HG03460 (cell line): ENCODE measurements around the gene SYNGR3.

Experiments
- ATAC-seq: cut with Tn5 transposase; IDR thresholded peaks from one replicate; pipeline ENCODE4 v1.9.1; 2021; ENCODE audit not compliant: unreplicated experiment

The SYNGR3 gene

DNA sequence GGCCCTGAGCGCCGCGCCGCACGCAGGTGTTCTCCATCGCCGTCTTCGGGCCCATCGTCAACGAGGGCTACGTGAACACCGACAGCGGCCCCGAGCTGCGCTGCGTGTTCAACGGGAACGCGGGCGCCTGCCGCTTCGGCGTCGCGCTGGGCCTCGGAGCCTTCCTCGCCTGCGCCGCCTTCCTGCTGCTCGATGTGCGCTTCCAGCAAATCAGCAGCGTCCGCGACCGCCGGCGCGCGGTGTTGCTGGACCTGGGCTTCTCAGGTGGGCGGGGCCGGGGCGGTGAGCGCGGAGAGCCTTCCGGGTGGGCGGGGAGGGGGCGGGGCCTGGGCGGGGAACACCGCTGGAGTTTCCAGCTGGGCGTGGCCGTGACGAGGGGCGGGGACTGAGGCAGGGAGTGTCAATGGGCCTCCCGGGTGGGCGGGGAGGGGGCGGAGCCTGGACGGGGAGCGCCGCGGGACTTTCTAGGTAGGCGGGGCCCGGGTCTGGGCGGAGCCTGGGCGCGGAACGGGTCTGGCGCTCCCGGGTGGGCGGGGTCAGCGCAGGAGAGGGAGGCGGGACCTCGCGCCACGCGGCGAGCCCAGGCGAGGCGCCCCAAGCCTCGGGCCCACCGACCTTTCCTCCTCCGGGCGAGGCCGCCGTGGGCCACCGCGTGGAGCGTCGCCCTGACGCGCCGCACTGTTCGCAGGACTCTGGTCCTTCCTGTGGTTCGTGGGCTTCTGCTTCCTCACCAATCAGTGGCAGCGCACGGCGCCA is 2.4 kb downstream of the SYNGR3 start:
- peak; percentile 39 for ATAC-seq

DNA sequence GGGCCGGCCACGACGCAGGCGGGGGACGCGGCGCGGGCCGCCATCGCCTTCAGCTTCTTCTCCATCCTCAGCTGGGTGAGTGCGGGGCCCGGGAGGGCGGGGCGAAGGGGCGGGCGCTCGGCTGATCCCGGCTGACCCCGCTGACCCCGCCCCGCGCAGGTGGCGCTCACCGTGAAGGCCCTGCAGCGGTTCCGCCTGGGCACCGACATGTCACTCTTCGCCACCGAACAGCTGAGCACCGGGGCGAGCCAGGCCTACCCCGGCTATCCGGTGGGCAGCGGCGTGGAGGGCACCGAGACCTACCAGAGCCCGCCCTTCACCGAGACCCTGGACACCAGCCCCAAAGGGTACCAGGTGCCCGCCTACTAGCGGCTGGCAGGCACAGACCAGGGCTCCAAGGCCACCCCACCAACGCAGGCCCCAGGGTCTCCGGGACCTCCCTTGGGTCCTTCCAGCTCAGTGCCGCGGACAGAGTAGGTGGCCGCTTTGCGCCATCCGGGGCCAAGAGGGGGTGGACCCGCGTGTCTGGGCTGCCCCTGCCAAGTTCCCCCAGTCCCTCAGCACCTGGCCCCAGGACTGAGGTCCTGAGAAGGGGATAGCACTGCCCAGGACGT is 3.0 kb downstream of the SYNGR3 start:
- ATAC-seq = no peak

DNA sequence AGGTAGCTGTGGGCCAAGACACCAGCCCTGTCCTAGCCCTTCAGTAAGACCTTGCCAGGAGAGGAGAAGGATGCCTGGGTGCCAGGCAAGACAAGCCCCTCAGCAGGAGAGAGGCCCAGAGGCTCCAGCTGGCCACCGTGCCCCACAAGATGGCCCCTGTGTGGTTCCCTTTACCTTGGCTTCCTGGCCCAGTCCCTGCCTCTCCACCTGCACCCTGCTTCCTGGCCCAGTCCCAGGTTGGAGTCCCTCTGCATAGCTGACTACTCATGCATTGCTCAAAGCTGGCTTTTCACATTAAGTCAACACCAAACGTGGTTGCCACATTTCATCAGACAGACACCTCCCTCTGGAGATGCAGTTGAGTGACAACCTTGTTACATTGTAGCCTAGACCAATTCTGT is 4.0 kb downstream of the SYNGR3 start:
- ATAC-seq = no peak

DNA sequence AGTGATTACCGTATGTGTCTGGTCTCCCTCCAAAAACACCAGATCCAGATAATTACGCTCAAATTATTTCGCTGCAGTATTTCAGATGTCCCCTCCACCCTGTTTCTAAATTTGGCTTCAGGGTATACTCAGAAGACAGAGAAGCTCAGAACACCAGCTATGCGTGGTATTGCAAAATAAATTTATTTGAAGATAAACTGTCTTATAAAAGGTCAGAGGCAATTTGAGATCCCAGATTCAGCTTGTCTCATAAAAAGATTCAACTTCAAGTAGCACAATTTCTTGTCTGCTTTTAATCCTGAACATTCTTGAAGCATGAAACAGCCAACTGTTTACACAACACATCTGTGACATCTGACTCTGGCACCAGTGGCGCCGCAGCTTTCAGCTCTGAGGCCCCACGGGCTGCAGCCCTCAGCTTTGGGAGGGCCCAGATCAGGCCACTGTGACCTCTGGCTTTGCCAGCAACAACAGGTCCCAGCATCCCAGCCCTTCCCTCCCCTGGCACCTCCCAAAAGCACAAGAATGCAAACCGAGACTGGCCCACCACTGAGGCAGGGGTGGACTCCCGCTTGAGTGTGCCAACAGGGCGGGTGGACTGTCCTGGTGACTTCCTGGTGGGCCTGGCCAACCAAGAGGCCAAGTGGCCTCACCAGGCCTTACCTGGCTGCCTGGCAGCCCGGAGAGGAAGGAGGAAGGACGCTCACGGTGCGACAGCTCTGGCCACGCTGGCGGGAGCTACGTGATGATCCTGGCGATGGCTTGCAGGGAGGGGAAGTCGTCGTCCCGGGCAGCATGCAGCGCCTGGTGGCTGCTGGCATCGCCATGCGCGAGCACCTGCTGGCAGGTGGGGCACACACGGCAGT is 8.0 kb downstream of the SYNGR3 start:
- no peak for ATAC-seq

DNA sequence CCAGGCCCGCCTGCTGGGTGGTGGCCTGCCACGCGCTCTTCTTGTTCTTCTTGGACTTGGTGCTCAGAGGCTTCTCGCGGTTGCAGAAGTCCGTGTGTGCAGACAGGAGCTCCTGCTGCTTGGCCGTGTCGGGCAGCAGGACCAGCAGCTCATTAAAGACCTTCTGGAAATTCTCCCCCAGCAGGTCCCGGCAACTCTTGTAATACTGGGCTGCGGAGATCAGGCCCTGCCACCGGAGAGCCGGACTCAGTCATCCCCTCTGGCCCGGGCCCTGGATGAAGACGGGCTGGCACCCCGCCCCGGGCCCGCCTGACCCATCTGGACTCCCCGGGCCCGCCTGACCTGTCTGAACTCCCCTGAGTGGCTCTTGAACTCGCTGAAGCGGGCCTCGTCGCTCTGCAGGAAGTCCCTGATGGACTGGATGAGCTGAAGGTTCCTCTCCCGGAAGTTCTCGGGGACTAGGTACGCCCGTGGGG is 8.6 kb downstream of the SYNGR3 start:
- no peak for ATAC-seq

DNA sequence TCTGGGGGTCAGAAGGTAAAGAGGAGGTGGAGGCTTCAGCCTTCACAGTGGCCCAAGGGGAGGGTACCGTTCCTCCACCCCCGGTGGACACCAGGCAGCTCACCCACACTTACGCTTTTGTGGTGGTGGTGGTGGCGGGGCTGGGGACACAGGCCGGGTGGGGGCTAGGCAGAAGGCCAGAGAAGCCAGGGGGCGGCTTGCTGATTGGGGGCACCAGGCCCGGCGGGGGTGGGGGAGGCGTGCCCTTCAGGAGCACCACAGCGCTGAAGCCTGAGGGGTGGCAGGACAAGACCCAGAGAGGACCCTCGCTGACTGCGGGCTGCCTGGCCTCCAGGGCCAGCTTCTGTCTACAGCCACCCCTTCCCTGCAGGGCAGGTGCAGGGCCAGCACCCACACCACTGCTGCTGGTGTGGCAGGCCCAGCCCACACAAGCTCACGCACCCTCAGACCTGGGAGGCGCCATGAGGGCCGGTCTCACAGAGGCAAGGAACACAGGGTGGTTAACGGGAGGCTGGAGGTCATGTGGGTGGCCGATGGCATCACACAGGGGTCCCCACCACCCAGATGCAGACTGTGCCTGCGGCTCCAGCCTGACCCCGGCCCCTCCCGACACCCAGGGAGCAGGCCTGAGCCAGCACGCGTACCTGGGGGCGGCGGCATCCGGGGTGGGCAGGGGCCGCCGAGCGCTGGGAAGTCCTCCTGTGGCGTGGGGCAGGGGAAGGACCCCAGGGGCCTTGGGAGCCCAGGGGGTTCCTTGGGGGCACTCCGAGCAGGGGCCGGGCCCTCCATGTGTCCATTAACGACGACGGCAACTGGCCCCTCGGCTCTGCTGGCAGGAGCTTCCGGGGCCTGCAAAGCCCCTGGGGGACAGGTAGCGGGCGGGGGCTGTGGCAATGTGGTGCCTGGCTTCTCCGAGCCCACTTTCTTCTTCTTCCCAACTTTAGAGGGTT is 9.4 kb downstream of the SYNGR3 start:
- ATAC-seq = no peak

DNA sequence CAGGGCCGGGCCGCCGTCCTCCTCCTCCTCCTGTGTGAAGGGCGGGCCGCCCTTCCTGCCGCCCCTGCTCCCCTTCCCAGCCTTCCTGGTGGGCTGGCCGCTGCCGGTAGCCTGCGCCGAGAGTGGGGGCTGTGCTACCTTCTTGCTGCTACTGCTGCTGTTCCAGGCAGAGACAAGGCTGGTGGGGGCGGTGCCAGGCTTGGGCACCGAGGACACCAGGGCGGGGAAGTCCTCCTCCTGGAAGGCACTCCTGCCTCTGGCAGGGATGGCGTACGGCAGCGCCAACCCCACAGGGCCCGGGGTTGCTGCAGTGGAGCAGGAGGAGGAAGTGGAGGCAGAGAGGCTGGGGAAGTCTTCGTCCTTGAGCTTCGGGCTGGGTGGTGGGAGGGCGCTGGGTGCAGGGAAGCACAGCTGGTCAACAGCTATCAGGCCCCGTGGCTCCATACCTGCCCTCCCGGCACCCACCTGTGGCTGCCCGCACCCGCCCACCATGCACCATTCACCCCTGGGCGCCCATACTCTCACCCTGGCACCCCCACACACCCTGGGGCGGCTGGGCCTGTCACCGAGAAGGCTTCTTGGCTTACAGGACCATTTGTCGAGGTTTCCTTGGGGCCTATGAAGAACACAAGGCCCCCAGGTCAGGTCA is 10.2 kb downstream of the SYNGR3 start:
- ATAC-seq = no peak

DNA sequence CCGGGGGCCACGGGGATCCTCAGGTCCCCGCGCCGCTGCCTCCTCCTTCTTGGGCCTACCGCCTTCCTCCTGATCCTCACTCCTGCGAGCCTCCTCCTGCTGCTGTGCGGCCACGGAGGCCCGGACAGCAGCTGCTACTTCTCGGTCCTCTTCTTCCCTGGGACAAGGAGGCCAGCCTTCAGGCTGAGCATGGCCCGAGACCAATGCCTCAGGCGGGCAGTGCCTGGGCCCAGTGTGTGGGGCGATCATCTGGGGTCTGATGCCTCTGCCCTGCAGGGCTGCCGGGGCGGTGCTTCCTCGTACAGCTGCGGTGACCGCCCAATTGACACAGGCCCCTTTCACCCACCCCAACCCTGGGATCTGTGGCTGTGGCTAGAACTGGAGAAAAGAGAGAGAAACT is 11.3 kb downstream of the SYNGR3 start:
- no peak for ATAC-seq

DNA sequence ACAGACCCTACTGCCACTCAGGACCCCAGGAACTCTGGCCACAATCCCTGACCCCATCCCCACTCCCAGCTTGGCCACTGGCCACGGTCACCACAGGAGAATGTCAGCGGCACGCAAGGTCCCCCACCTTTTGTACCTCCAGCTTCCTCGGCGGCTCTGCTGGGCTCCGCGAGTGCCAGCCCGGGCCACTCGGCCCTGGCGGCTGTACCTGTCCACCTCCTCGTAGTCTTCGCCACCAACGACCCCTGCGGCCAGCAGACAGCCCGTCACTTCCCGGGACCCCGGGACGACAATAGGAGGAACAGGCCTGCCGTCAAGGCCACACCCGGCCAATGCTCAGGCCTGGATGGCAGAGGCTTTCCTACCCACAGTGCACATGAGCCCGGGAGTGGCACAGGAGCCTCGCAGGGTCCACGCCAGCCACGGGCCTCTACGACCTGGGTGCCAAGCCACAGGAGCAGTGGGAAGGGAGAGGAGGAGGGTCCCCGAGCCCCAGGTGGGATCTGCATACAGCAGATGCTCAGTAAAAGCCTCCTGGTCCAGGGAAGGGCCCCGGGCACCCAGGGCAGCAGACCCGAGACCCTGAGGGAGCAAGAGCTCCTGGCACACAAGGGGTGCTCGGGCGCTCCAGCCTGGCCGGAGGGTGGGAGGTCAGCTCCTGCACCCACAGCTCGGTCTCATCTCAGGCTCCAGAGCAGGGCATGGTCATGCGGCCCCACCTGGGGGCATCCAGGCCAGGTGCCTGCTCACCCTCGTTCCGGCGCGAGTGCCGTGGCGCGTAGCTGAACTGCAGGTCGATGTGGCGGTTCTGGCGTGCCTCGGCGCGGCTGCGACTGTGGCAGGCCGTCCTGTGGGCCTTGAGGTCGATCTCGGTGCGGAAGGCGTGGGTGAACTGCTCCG is 11.9 kb downstream of the SYNGR3 start:
- no peak for ATAC-seq

DNA sequence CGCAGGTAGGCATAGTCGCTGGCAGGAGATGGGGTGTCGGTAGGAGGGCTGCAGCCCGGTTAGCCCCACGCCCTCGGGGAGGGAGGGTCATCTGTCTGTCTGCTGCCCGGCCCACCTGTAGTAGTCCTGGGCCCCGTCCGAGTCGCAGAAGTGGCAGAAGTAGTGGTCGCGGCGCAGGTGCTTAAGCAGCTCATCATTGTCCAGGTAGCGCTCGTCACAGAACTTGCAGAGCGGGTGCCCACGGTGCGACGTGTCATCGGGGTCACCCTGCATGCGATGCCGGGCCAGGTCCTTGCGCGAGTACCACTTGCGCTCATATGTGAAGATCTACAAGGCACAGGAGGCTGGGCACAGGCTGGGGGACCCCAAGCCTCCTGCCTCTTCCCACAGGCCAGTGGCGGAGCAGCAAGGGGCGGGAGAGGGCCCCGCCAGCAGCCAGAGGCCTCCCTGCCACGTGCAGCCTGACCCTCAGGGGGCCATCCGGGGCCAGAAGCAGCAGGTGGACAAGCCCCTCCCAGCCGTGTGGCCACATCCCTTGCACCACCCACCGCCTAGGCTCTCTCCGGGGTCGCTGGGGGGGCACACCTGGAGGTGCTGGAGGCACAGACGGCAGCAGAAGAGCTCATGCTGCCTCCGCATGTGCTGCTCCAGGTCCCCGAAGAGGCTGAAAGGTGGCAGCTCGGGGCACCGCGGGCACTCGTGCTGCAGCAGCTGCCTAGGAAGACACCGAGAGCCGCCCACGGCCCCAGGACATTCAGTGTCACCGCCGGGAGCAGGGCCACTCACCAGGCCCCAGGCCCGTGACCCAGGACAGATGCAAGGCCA is 12.8 kb downstream of the SYNGR3 start:
- no peak for ATAC-seq

DNA sequence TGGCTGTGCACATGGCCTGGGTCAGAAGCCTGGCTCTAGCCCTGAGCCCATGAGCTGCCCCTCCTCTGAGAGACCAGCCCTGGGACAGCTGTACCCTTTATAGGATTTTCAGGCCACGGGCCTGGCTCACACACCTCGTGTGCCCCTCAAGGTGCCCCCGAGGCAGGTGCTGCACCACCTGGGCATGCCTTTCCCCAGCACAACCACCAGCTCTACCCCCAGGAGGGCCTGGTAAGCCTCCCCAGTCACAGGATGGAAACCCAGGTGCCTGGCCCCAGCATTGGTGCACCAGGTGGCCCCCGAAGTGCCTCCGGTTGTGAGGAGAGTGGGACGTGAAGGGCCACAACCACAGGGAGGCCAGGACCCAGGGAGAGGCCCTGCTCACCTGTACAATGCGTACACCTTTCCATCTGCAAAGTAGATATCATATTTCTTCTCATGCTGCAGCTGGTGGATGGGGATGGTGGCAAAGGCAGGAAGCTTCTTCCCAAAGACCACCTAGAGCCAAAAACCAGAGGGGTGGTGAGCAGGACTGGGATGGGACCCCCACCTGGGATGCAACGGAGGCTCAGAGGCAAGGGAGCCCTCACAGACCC is 13.6 kb downstream of the SYNGR3 start:
- ATAC-seq = no peak

DNA sequence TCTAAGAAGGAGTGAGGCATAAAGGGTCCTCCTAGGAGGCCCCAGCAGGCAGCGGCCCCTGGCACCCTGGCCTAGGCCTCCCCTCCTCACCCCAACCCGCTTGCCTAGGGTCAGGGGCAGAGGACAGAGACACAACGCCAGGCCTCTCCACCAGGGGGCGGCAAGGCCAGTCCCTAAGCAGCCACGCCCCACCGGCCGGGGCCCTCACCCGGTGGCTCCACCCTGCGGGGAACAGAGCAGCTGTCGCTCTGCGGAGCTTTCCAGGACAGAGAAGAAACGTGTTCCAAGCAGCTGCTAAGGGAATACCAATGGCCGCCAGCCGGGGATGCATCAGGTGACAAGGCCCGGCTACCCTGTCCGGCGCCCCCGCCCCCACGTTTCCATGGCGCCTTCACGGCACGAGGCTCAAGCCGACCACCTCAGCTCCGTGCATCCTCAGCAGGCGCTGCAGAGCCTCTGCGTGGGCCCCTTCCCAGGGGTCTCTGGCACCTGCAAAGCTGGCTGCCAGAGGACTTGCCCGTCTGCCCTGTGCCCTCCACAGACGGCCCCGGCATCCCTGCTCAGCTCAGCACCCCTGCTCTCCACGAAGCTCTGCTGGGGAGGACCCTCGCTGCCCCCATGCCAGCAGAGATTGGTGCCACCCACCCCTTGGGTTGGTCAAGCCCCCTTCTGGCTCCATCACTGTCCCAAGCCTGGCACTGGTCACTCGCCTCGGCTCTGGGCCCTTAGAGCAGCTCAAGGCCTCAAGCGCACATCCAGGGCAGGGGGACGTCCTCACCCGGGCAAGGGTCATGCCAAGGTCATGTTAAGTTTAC is 14.3 kb downstream of the SYNGR3 start:
- ATAC-seq = peak; percentile 56

DNA sequence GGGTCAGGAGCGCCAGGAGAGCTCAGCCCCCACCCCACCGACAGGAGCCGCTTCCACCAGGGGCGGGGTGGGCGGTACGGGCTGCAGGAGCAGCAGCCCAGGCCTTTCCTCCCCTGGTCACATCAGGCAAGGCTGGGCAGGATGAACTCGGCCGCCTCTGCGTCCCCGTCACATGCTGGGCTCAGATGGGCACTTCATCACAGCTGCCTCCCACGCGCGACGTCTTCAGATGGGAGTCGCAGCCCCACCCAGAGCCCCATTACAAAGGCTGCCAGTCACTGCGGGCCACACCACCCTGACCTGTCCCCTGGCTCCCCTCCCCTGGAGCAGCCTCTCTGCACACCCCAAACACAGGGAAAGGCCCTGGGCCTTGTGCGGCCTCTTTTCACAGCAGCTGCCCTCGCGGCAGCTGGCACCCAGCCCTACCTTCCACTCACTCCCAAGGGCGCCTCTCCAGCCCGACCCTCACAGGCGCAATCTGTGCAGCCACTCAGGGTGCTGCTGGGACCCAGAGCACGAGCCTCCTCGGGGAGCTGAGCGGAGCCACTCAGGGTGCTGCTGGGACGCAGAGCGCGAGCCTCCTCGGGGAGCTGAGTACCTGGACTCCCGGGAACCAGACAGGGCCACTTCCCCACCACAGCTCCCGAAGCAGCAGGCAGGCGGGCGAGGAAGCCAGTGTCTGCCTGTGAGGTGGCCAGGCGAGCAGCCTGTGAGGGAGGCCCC is 15.2 kb downstream of the SYNGR3 start:
- no peak for ATAC-seq

DNA sequence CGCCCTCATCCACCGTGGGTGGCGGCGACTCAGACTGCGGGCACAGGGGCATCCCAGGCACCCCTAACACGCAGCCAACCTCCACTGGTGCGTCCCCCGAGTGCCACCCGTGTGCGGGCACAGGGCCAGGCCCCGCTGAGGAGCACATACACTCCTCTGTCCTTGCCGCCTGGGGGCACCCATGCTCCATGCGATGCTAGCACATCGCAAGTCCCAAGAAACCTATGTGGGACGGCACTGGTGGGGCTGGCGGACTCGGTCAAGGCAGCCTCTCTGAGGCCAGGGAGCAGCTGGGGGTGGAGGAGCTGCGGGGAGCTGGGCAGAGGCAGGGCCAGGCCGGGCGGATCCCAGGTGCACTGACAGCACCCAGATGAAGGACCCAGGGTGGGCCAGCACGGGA is 15.9 kb downstream of the SYNGR3 start:
- ATAC-seq = no peak

DNA sequence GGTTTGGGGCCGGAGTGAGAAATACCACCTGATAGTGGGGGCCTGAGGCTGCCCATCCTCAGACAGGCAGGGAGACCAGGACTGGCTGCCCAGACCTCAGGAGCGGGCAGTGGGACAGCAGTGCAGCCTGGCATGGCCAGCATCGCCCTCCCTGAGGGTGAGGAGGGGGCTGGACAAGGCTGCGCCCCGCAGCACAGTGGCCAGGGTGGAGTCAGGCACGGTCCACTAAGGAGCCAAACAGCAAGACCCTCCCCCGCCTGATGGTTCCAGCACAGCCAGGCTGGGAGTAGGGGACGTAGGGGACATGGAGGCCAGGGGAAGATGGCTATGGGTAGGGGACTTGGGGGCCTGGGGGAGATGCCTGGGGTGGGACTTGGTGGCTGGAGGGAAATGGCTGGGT is 16.5 kb downstream of the SYNGR3 start:
- no peak for ATAC-seq

DNA sequence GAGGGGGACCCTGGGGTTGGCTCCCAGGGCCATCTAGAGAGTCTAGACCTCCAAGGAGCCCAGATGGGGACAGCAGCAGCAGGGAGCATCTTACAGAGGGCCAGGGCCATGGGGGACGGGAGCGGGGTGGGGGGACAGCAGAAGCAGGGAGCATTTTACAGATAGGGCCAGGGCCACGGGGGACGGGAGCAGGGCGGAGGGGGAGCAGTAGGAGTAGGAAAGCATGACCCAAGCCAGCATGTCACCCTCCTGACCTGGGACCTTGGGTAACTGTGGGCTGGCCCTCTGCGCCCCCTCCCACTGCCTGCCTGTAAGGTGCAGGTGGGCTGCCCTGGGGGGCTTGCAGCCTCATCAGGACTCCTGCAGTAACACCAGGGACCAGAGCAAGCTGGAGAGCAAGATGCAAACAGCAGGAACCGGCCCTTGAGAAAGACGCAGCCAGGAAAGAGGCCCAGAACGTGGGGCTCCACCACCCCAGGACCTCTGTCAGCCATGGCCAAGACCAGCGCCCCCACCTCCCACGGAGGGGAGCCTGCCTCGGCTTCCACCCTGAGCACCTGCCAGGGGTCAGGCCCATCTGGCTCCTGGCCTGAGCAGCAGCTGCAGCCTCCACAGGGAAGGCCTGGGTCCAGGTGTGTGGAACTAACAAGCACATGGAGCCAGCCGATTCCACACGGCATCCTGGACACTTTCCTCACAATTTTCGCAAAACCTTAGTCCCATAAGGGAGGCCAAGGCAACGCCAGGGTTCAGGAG is 17.5 kb downstream of the SYNGR3 start:
- no peak for ATAC-seq
